Tibial nerve (tissue), 4 donors: ENCODE results near the gene CUL1. TPM values are rescaled to one million over a fixed set of nuclear protein-coding genes. Genes with fewer than 3 reads are reported as not detected.
A peak's percentile ranks its signal among the peaks of the same experiment; 100 is the strongest.

Experiments used
- DNase-seq, 2 donors: peaks; one replicate each; pipeline ENCODE4 v3.0.0-alpha.2; 2019; ENCODE audit warnings: low spot score in 2 of 2
- H3K27ac ChIP-seq, 4 donors: fragments of 200-600 bp; sonication (generic) in 3 of 4; one replicate each; pipeline ENCODE4 v1.5.1; 2017 to 2019; ENCODE audit warnings: mild to moderate bottlenecking in 1 of 4
- H3K27me3 ChIP-seq, 2 donors: fragments of 200-600 bp; sonication (generic) in 1 of 2; one replicate each; pipeline versions ENCODE4 v1.5.1 to v1.6.0; 2017 to 2019
- H3K36me3 ChIP-seq, 3 donors: fragments of 200-600 bp; sonication (generic); one replicate each; pipeline ENCODE4 v1.5.1; 2018 to 2019
- H3K4me1 ChIP-seq, 4 donors: fragments of 200-600 bp; sonication (generic) in 3 of 4; one replicate each; pipeline ENCODE4 v1.5.1; 2017 to 2019
- H3K4me3 ChIP-seq, 4 donors: fragments of 200-600 bp; sonication (generic) in 3 of 4; one replicate each; pipeline ENCODE4 v1.5.1; 2017 to 2019; ENCODE audit warnings: mild to moderate bottlenecking in 1 of 4, moderate library complexity in 1 of 4
- H3K9me3 ChIP-seq, 4 donors: fragments of 200-600 bp; sonication (generic) in 3 of 4; one replicate each; pipeline ENCODE4 v1.5.1; 2017 to 2019
- EP300 ChIP-seq, 2 donors: sonication (generic); formaldehyde crosslinking; IDR thresholded peaks; one replicate each; pipeline ENCODE4 v1.6.1; 2017; ENCODE audit warnings: antibody characterized with exemption in 2 of 2, mild to moderate bottlenecking in 1 of 2
- POLR2A ChIP-seq, 2 donors: fragments of 450-650 bp; IDR thresholded peaks; one replicate each; pipeline ENCODE4 v1.6.1; 2017; ENCODE audit warnings: antibody characterized with exemption in 2 of 2, mild to moderate bottlenecking in 2 of 2, moderate library complexity in 2 of 2
- WGBS, 2 donors: methylation state at CpG; one replicate each; pipeline ENCODE4 v1.1.5; 2018; 5-methylcytosine and 5-hydroxymethylcytosine counted together
- total RNA-seq, 4 donors: library from RNA; depleted of rRNA; stranded (reverse); fragments of >200 nt; gene quantifications; one replicate each; pipeline ENCODE4 v1.1.0, GENCODE V29; 2016
- TF ChIP-seq, protein P1 (sequence below), 5 experiments: fragments of 200-600 bp in 3 of 5; fragments of 450-650 bp in 2 of 5; sonication (generic) in 3 of 5; IDR thresholded peaks; one replicate each; pipeline ENCODE4 v1.5.1; 2016 to 2019; ENCODE audit warnings: antibody characterized with exemption in 5 of 5, mild to moderate bottlenecking in 3 of 5, moderate library complexity in 2 of 5

Gene CUL1
- 10 to 100 TPM; 37.1 to 45.9 (median 41.8) TPM for total RNA-seq

DNA sequence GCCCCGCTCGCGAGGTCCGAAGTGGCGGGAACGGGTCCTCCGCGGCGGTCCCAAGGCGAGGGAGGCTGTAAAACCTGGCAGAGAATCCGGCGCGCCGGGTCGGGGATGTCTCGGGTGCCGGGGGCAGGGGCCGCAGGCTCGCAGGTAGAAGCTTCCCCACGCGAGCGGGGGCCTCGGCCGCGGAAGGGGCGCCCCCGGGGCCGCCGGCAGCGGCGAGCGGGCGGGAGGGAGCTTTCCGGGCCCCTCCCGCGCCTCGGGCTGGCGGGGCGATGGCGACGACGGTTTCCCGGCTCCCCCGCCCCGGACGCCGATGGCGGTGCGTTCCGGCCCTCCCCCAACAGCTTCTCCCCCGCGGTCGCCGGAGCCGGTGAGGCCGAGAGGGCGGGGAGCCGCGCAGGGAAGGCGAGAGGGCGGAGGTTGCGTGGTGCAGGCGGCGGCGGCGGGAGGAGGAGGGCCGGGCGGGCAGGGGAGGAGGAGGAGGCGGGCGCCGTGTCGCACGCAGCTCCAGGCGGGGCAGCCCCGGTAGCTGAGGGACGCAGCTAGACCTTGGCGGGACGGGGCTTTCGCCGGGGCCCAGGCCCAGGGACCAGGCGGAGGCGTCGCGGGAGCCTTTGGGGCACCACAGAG is at the start of gene CUL1:
Gene CUL1, plus strand, starts transcription at position 507 of the 627 bp plus-strand sequence. CDS start 31,220 bp downstream, outside the sequence.
- DNase-seq: peak; percentile 67 to 69

DNA sequence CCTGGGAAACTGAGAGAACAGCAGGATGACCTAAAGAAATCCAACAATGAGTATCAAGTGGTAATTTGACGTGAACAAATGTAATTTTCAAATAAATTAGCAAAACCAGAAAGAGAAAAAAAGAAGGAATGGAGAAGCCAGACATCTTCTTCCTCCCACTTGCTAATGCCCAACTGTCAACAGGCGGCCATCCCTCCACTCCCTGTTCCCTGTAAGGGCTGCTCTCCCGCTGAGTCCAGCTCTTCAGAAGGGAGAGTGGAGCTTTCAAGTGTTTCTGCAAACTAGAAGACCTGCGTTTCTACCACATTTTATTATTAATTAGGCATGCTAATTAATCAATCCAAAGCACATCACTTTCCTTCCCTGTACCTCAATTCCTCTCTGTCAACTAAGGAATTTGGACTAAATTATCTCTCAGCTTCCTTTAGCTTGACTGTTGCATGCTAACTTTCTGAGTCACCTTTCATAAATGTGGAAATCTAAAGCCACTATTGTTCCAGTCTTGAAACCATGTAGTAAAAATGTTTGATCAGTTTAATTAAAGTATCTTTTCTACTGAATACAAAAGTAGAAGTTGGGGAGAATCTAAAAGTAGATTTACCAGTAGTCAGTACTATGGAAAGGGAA is 48.4 kb upstream of the CUL1 start:
- no peak for DNase-seq
- peaks cover 0 to 2% of the 10 kb centered on the region in 2 donors for H3K27me3 ChIP-seq
- no peaks in the 10 kb centered on the region for H3K9me3 ChIP-seq
- H3K4me1 ChIP-seq: no peaks in the 10 kb centered on the region
- H3K36me3 ChIP-seq: no peaks in the 10 kb centered on the region
- 73 to 77% methylated on average over 4 of the region's 4 CpGs for WGBS, 2 donors
- no peak overlapping the region for H3K27ac ChIP-seq
- TF ChIP-seq, protein P1, sequence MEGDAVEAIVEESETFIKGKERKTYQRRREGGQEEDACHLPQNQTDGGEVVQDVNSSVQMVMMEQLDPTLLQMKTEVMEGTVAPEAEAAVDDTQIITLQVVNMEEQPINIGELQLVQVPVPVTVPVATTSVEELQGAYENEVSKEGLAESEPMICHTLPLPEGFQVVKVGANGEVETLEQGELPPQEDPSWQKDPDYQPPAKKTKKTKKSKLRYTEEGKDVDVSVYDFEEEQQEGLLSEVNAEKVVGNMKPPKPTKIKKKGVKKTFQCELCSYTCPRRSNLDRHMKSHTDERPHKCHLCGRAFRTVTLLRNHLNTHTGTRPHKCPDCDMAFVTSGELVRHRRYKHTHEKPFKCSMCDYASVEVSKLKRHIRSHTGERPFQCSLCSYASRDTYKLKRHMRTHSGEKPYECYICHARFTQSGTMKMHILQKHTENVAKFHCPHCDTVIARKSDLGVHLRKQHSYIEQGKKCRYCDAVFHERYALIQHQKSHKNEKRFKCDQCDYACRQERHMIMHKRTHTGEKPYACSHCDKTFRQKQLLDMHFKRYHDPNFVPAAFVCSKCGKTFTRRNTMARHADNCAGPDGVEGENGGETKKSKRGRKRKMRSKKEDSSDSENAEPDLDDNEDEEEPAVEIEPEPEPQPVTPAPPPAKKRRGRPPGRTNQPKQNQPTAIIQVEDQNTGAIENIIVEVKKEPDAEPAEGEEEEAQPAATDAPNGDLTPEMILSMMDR (IDR thresholded peaks at IDR 0.05): no peak
- no peak for TF ChIP-seq POLR2A (IDR thresholded peaks at IDR 0.05)
- TF ChIP-seq EP300 (IDR thresholded peaks at IDR 0.05): no peak
- no peak overlapping the region for H3K4me3 ChIP-seq

More for the DNA sequence above, at the start of gene CUL1:
- H3K9me3 ChIP-seq: no peaks in the 10 kb centered on the region
- no peaks in the 10 kb centered on the region for H3K27me3 ChIP-seq
- peak in 1 of 2 donors; percentile 82 for TF ChIP-seq EP300 (IDR thresholded peaks at IDR 0.05)
- peak in 1 of 2 donors; percentile 65 for TF ChIP-seq POLR2A (IDR thresholded peaks at IDR 0.05)
- TF ChIP-seq, protein P1 (IDR thresholded peaks at IDR 0.05): no peak
- H3K36me3 ChIP-seq: no peaks in the 10 kb centered on the region
- H3K4me1 ChIP-seq: peaks cover 0 to 45% (median 28%) of the 10 kb centered on the region in 4 donors
- peak within 1 kb of the TSS; percentile 78 to 90 (median 86) for H3K4me3 ChIP-seq
- H3K27ac ChIP-seq: peak within 1 kb of the TSS; percentile 93 to 99 (median 98)
- 1% methylated on average over 32 of the region's 84 CpGs; no CpG with 5 or more reads in 1 of the 2 donors for WGBS, 2 donors

DNA sequence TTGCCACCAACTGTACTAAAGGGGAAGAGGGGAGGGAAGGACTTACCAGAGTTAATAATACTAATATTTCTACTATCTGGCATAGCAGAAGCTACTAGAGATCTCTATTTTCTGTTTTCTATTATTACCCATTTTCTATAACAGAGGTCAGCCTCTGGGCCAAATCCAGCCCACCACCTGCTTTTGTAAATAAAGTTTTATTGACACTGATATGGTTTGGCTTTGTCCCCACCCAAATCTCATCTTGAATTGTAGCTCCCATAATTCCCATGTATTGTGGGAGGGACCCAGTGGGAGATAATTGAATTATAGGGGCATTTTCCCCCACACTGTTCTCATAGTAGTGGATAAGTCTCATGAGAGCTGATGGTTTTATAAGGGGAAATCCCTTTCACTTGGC is 45.9 kb upstream of the CUL1 start:
- H3K9me3 ChIP-seq: no peaks in the 10 kb centered on the region
- no peak overlapping the region for H3K4me3 ChIP-seq
- no peaks in the 10 kb centered on the region for H3K36me3 ChIP-seq
- H3K27ac ChIP-seq: no peak overlapping the region
- H3K4me1 ChIP-seq: no peaks in the 10 kb centered on the region
- no peak for DNase-seq
- TF ChIP-seq, protein P1 (IDR thresholded peaks at IDR 0.05): no peak
- no peak for TF ChIP-seq EP300 (IDR thresholded peaks at IDR 0.05)
- TF ChIP-seq POLR2A (IDR thresholded peaks at IDR 0.05): no peak
- no peaks in the 10 kb centered on the region for H3K27me3 ChIP-seq

DNA sequence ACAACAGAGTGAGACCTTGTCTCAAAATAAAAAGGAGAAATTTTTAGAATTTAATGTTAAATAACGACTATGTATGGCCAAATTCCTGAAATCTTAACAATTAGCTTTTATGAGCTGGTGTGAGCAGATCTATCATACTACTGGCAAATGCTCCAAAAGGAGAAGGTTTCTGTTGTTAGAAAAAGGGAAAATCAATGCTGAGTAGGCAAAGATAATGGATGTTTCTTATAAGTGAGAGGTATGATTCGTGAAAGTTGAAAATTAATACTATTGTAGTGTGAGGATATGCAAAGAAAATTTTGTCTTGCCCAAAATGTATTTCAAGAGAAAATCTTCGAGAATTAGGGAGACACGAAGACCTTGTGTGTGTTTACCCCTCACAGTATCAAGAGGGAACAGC is 40.8 kb upstream of the CUL1 start:
- no peak overlapping the region for H3K4me3 ChIP-seq
- 84 to 87% methylated on average over 4 of the region's 4 CpGs for WGBS, 2 donors
- H3K9me3 ChIP-seq: no peaks in the 10 kb centered on the region
- no peaks in the 10 kb centered on the region for H3K36me3 ChIP-seq
- no peaks in the 10 kb centered on the region for H3K4me1 ChIP-seq
- no peak overlapping the region for H3K27ac ChIP-seq
- H3K27me3 ChIP-seq: no peaks in the 10 kb centered on the region
- TF ChIP-seq POLR2A (IDR thresholded peaks at IDR 0.05) (no peak), EP300 (IDR thresholded peaks at IDR 0.05) (no peak)
- TF ChIP-seq, protein P1 (IDR thresholded peaks at IDR 0.05): no peak
- DNase-seq: no peak

DNA sequence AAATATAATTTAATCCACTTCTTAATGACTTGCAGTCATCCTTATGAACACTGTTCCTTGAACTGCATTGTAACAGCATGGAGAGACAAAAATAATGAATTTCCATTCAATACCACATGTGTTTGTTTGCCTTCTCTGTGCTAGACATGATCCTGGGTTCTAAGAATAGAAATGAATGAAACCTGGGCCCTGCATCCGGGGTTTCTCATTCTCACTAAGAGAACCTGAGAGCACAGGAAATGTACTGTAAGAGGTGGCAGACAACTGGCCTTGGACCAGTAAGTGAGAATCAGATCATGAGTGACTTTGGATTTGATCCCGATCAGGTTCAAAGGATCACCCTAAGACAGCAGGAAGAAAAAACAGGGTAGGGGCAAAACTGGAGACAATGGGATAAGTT is 37.2 kb upstream of the CUL1 start:
- Histone ChIP-seq H3K27me3 (no peaks in the 10 kb centered on the region), H3K4me1 (peaks cover 0 to 14% (median 0%) of the 10 kb centered on the region in 4 donors), H3K36me3 (no peaks in the 10 kb centered on the region), H3K27ac (no peak overlapping the region), H3K9me3 (no peaks in the 10 kb centered on the region), H3K4me3 (no peak overlapping the region)
- no peak for DNase-seq
- no peak for TF ChIP-seq POLR2A (IDR thresholded peaks at IDR 0.05)
- TF ChIP-seq EP300 (IDR thresholded peaks at IDR 0.05): no peak
- TF ChIP-seq, protein P1 (IDR thresholded peaks at IDR 0.05): no peak
- WGBS, 2 donors: 89% methylated on average over 2 of the region's 2 CpGs
